GM21381 (cell line): ENCODE data around the gene GMEB2.
A peak's percentile ranks its signal among the peaks of the same experiment; 100 is the strongest.

Source experiments
- ATAC-seq: cut with Tn5 transposase; IDR thresholded peaks from one replicate; pipeline ENCODE4 v1.9.1; 2021; ENCODE audit warnings: mild to moderate bottlenecking, moderate library complexity; ENCODE audit not compliant: unreplicated experiment

The GMEB2 gene

DNA sequence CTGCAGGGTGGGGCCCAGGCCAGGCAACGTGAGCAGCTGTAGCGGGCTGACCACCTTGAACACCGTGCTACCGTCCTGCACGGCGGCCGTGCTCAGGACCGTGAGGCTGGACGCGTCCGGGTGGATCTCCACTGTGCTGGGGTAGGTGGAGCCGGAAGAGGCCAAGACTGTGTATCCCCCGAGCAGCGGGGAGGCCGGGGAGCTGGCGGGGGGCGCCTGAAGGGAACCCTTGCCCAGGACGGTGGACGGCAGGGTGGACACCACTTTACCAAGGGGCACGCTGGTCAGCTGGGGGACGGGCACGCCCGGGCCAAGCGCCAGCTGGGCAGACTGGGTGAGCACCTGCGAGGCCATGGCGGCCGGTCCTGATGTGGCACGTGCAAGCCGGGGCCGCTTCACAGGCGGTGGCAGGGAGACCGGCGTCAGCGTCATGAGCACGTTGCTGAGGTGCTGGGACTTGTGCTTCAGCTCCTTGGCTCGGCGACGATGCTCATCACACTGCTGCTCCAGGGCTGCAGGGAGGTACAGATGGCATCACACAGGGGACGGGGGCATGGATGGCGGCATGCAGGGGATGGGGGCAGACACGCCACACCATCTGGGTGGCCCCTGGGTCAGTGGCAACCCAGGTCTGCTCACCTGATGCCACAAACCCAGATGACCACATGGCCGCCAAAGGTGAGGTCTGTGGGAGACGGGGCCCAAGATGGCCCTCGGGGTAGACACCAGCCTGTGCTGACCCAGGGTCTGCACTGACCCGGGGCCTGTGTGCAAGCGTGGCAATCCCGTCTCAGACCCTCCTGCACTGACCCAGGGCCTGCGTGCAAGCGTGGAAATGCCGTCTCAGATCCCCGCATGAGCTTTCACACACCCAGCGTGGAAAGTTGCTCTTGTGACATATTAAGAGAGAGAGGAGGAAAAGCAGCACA is 36.4 kb downstream of the GMEB2 start:
- ATAC-seq = no peak

DNA sequence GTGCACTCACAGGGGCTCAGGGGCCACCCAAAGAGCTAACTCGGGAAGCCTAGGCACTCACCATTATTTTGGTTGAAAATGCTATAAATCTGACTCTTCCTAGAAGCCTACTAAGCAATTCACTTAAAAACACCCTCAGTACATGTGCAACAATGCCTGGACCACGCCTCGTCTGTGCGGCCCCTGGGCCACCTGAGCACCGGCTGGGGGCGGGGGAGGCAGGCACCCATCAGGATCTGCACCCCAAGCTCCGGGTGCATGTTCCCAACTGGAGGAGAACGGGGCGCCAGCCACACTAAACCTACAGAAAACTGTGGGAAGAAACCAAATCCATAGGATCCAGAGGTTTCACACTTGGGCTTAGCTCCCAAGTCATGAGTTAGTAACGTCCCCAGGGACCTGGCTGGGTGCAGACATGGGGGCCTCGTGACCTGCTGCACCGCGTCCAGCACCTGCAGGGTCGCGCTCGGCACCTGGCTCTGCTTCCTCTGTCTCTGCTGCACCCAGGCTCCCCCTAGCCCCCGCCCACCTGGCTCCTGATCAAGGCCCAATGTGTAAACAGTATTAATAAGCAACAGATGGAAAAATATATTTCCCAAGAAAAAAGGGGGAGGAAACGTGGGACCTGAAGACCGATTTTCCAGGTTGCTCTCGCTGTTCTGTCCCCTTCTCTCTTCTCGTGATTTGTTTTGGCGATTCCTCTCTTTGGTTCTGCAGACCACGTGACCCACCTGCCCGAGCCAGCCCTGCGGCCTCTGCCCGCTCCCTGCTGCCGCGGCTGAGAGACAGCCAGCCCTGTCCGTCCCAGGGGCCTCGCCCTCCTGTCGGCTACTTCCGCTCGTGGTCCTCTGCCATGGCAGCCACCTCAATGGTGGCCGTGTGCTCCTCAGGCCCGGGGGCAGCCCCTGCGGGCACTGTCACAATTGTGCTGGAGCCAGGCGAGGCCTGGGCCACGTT is 37.4 kb downstream of the GMEB2 start:
- no peak for ATAC-seq

DNA sequence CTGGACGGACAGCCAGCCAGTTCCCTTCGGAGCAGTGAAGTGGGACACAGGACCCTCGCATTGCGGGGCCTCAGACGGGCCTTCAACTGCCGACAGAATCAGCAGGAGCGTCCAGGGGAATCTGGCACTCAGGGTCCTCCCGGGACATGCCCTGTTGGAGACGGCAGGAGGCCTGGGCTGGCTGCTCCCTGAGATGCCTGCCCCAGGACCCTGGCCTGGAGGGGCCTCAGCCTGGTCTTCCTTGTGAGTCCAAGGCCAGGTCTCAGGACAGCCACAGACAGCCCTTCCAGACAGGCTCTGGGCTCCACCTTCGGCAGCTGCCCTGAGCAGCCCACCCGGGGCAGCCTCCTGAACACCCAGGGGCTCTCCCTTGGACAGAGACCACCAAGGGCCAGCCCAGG is 38.3 kb downstream of the GMEB2 start:
- ATAC-seq = no peak

DNA sequence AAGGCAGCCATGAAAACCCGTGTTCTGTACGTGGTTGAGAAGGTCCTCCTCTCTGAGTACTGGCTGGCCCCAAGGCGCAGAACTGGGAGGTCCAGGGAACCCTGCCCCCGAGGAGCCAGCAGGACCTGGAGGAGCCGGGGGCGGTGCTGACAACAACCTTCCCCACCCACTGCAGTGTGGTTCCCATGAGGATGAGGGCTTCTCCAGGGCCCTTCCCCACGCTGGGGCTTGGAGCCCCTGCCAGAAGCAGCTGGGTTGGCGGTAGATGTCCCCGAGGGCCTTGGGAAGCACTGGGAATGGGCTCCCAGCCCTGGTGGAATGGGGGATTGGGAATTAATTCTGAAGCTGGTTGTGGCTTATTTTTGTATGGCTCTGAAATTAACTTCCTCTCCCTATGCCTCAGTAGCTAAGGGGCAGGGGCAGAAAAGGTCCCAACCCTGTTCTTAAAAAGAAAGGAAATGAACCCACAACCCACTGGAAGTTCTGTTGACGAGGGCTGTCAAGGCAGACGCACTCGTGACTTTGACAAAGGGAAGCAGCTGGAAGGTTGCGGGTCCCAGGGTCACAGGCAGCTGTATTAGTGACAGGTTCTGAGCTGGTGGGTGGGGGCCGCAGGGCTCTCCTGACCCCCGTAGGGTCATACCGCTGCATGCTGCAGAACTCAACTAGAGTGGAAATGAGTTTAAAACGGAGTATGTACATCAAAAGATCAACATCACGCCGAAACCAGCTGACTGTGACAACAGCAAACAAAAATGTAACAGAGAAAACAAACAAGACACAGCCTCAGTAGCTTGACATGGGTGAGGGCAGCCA is 38.9 kb downstream of the GMEB2 start:
- ATAC-seq = no peak

DNA sequence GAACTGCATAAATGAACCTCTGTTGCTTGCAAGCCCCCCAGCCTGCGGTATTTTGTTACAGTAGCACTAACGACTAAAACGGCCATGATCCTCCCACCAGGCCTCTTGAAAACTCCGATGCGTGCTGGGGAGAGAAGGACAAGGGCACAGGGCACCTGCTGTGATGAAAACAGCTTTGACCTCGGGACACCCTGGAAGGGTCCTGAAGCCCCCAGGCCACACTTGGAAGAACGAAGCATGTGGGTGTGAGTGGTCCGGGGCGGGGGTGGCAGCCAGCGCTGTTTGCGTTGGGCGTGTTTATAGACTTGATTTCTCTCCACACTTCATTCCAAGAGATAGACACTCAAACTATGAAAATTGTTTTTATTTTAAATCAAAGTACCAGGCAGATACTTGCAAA is 39.6 kb downstream of the GMEB2 start:
- no peak for ATAC-seq

DNA sequence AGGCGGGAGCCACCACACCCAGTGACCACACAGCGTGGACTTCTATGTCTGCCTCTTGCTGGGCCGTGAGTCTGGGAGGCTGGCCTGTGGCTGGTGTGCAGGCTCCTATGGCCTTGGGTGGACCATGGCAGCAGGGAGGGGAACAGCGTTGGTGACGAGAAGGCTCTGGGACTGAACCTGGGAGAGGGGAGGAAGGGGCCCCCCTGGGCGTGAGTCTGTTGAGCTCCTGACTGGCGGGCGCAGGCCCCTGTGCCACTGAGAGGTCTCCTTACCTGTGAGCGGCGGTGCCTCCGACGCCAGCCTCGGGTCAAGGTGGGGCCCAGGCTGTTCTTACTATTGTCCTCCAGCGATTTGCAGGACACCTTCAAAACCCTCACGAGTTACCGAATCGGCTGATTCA is 40.1 kb downstream of the GMEB2 start:
- no peak for ATAC-seq

DNA sequence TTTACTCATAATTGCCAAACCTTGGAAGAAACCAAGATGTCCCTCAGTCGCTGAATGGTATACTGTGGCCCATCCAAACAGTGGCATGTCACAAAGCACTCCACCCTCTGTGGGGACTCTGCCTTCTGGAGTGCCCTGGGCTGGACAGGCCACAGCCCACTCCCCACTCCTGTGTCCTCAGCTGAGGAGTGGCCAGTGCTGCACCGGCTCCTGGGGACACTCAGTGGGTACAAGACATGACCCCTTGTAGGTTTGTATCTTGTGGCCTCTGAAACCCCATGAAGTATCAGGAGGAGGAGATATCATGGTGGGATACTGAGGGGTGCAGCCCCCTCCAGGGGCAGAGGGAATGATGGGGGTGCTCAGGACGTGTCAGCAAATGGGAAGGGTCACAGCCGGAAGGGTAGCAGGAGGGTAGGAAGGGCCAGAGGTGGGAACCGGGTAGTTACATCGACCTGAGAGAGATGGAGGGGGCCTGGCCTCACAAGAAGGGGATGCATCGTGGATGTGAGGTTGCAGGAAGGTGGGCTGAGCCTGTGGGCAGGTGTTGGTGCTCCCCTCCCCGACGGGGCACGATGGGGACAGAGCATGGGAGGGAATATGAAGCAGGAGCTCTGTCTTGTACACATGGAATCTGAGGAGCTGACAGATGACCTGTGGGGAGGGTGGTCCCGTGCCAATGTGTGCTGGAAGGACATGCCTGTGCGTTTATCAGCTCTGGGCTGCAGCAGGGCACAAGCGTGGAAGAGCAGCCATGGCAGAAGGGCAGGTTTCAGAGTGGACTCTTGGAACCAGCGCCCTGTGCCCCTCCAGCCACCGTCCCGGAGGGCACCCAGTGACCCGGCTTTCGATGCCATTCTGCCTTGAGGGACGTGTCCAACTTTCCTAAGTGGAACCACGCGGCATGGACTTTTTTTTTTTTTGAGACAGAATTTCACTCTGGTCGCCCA is 41.0 kb downstream of the GMEB2 start:
- ATAC-seq = no peak

DNA sequence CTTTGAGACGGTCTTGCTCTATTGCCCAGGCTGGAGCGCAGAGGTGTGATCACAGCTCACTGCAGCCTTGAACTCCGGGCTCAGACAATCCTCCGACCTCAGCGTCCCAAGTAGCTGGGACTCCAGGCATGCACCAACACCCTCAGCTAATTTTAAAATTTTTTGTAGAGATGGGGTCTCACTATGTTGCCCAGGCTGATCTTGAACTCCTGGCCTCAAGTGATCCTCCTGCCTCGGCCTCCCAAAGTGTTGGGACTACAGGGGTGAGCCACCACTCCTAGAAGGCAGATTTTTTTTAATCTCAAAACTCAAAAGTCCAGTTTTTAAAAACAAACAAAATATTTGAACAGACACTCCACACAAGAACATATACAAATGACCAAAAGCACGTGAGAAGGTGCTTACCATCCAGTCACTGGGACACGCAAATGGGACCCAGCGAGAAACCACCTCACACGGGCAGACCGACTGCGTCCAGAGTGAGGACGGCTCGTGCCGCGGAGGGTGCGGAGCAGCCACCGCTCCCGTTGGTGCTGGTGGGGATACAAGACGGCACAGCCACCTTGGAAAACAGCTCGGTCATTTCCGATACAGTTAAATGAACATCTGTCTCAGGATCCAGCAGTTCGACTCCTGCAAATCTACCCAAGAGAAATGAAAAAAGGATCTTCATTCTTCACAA is 44.4 kb downstream of the GMEB2 start:
- ATAC-seq = no peak

DNA sequence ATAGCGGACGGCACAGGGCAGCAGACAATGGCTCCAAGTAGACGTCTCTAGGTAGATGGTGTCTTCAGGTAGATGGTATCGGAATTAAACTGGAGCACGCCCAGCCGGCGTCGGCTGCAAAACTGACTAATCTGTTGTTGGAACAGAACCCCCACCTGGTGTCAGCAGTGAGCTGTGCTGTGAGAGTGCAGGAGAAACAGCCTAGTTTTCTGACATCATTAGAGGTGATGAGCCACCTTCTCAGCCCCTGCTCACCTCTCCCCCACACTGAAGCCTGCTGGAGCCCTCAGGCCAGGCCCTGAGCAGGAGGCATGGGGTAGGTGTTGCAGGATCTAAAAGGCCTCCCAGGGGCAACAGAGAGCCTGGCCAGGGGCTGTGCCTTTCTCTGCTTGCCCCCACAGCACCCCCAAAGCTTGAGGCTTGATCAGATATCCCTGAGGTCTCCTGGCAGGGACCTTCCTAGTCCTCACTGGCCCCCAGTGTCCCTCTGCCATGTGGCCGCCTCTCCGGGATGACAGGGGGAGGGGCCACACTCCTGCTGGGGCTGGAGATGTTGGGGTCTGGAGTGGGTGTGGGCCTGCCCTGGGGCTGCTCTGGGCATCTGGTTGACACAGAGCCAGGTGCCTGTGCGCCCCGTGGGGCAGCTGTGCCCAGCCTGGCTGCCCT is 46.0 kb downstream of the GMEB2 start:
- ATAC-seq = no peak

DNA sequence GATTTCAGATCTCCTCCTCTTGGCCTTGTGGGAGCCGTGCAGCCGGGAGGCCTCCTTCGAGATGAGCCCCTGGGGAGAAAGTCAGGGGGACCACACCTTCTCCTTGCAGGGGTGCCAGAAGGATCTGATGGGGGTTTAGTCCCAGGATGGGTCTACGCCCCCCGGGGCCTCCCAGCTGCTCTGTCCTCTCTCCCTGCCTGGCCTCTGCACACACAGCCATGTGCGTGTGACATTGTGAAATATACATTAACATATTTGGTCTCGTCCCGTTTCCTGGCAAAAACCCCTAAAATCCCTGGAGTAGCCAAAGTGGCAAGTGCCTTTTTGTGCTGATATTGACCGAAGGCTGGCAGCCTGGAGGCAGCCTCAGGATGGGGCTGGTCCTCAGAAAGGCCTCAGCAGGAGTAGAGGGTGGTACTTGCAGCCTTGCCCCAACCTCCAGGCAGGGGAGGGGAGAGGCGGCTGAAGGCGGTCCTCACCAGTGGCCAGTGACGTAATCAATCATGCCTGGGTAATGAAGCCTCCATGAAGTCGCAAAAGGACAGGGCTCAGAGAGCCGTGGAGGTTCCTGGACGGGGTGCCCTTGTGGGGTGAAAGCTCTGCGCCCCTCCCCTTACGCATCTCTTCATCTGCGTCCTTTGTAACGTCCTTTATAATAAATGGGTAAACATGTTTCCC is 47.7 kb downstream of the GMEB2 start:
- no peak for ATAC-seq

DNA sequence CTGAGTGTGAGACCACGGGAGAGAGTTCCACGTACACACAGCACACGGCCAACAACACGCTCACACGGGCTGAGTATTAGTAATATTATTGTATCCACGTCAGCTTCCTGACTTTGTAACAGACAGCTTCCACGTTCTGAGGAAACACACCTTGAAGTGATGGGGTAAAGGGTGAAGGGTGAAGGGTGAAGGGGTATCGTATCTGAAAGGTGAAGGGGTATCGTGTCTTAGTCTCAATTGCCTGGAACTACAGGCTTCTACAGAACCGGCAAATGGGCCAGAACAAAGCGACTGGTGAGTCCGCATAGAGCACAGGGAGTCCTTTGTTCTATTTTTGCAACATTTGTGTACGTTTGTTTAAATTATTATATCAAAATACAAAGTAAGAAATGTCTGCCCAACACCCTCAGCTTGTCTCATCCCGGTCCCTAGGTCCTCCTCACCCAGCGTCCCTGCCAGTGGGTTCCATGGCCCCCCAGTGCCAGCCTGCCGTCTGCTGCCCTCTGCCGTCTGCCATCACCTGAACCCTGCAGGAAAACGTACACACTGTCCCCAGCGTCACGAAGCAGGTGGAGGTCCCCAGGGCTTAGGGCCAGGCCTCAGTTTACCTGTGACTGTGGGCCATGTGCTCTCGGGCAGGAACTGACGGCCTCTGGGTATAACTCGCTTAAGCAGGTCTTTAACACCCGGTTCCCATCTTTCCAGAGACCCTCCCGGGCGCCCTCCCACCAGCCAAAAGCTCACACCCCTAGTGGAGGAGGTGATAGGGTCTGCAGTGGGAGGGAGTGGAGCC is 48.5 kb downstream of the GMEB2 start:
- no peak for ATAC-seq

DNA sequence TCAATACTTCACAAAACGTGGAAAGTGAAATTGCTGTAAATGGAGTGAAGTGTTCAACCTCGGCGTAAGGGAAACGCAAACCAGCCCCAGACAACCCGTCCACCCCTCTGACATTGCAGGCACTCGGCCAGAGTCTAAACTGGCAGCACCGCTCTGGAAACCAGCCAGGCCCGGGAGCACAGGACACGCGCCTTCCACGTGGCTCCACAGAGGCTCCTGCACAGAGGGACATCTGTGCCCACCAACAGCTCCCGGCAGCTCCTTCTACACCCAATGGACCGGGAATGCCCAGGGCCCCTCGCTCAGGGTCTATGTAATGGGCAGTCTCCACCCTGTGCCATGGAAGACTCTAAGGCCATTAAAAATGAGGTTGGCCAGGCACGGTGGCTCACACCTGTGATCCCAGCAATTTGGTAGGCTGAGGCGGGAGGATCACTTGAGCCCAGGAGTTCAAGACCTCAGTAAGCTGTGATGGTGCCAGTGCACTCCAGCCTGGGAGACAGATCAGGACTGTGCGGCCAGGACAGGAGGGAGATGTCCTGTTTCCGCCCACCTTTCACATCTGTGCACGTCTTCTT is 49.5 kb downstream of the GMEB2 start:
- no peak for ATAC-seq

DNA sequence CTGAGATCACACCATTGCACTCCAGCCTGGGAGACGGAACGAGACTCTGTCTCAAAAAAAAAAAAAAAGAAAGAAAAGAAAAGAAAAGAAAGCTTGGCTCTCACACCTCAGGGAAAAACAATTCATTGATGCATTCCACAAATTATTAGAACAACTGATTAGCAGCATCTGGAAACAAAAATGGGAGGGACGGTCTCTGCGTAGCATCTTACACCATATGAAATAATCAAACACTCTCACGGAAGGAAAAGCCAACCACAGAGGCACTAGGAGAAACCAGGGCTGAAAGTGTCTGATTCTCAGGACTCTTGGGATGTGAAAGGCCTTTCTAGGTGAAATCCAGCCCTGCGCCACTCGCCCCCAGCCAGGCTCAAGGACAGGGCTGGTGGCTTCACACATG is 50.6 kb downstream of the GMEB2 start:
- no peak for ATAC-seq

DNA sequence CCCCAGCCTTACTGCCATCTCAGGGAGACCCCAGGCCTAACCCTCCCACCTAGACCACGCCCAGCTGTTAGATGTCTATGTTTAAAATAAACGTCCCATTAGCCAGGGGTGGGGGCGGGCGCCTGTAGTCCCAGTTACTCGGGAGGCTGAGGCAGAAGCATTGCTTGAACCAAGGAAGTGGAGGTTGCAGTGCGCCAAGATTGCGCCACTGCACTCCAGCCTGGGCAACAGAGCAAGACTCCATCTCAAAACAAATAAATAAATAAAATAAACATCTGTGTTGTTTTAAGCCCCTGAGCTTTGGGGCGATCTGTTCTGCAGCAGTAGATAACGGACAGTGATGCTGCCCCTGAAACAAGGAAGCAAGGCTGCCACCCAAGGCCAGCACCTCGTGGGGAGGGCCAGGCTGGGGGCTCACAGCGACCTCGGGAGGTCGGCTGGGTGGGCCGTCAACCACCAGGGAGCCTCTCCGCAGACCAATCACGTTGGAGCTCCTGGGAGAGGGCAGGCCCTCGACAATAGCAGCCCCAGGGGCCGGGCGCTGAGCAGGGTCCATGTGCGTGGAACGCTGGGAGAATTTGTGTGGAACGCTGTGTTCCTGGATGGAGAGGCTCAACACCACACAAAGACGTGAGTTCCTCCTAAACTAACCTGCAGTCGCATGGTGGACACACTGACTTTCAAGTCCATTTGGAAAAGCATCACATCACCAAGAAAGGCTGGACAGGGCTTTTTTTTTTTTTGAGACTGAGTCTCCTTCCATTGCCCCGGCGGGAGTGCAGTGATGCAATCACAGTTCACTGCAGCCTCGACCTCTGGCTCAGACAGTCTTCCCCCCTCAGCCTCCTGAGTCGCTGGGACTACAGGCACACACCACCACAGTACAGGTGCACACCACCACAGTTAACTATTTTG is 51.8 kb downstream of the GMEB2 start:
- ATAC-seq = no peak

DNA sequence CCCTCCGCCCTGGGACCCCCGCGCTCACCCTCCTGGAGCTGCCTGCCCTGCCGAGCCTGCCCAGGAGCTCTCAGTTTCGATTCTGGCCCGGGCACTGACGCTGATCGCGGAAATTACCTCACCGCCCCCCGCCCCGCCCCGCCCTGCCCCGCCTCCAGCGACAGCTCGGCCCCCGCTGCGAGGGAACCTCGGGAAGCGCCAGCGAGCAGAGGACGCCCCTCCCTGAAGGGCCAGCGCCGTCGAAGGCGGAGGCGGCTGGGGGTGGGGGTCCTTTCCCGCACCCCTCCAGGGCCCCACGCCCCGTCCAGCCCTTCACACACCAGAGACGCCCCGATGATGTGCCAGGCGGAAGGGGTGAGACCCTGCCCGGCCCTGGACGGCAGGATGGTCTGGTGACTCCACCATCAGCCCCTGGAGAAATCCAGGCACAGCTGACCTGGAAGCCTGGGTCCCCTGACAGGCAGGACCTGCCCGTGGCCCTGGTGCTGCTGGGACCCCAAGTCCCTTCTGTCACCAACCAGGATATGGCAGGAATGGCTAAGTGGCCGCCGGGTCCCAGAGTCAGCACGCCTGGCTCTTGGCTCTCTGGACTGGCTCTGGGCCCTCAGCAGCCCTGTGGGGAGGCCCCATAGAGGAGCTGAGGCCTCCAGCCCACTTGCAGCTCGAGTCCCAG is 52.6 kb downstream of the GMEB2 start, which contains the start of gene HELZ2:
HELZ2 (minus strand) TSS at position 84 of the 673 bp plus-strand sequence. CDS start 1,854 bp downstream, outside the sequence.
- ATAC-seq = peak; percentile 60
